D721Med (cell line): ENCODE data around the gene ZBTB1.
"Not testable (repeated sequence)": the region's sequence is repeated elsewhere in the genome, so short reads cannot be mapped to it uniquely, and the experiment has no call there.

ENCODE experiments used
- DNase-seq: peaks from one replicate; pipeline ENCODE4 v3.0.0; 2011; ENCODE audit warnings: low spot score; ENCODE audit not compliant: insufficient read length
- FAIRE-seq: peaks from 2 replicates; lab custom pipeline; 2011; peaks lifted over from hg19 to GRCh38; lab: Jason Lieb, UNC
- CTCF ChIP-seq: IDR thresholded peaks from 2 replicates; pipeline ENCODE4 v1.5.1; 2012; ENCODE audit warnings: mild to moderate bottlenecking, control low read depth; ENCODE audit not compliant: insufficient read depth; ENCODE audit errors: missing control alignments

The ZBTB1 gene

GRCh38 chr14:64561631-64562030 is 57.1 kb downstream of the ZBTB1 start:
- DNase-seq (no peak), FAIRE-seq (no peak)
- no peak for TF ChIP-seq CTCF

GRCh38 chr14:64562436-64562835 is 57.9 kb downstream of the ZBTB1 start:
- DNase-seq (no peak), FAIRE-seq (no peak)
- TF ChIP-seq CTCF, result no peak

GRCh38 chr14:64563696-64564095 is 59.1 kb downstream of the ZBTB1 start:
- no peak for TF ChIP-seq CTCF
- no peak for FAIRE-seq

GRCh38 chr14:64566651-64567122 is 62.1 kb downstream of the ZBTB1 start:
- TF ChIP-seq CTCF, result no peak

More at GRCh38 chr14:64563696-64564095, 59.1 kb downstream of the ZBTB1 start:
- no peak for DNase-seq

GRCh38 chr14:64569138-64569631 is 64.6 kb downstream of the ZBTB1 start:
- no peak for DNase-seq
- no peak for TF ChIP-seq CTCF
- no peak for FAIRE-seq

More at GRCh38 chr14:64566651-64567122, 62.1 kb downstream of the ZBTB1 start:
- DNase-seq (no peak), FAIRE-seq (no peak)

- FAIRE-seq, DNase-seq: not testable (repeated sequence)
Measured at GRCh38 chr14:64569646-64570045, 65.1 kb downstream of the ZBTB1 start.

GRCh38 chr14:64572386-64573104 is 68.0 kb downstream of the ZBTB1 start:
- no peak for TF ChIP-seq CTCF
- FAIRE-seq, result no peak
- no peak for DNase-seq
